Endodermal cell (in vitro differentiated cells): ENCODE results near the gene EPHA6. TPM values are rescaled to one million over a fixed set of nuclear protein-coding genes. Genes with fewer than 3 reads are reported as not detected.

Experiments
- DNase-seq: peaks from one replicate; pipeline ENCODE4 v3.0.0-alpha.2; 2017
- H3K27ac ChIP-seq: 2 replicates; pipeline ENCODE4 v1.5.1; 2013; ENCODE audit warnings: mild to moderate bottlenecking, low read depth, low read length, moderate library complexity
- H3K27me3 ChIP-seq: 2 replicates; pipeline ENCODE4 v1.6.1; 2013; ENCODE audit warnings: mild to moderate bottlenecking, low read length, moderate library complexity; ENCODE audit not compliant: insufficient read depth, control insufficient read depth, poor library complexity, severe bottlenecking
- H3K36me3 ChIP-seq: 2 replicates; pipeline ENCODE4 v1.7.0; 2013; ENCODE audit warnings: mild to moderate bottlenecking, low read length, moderate library complexity; ENCODE audit not compliant: control insufficient read depth, insufficient read depth
- H3K4me1 ChIP-seq: one replicate; pipeline ENCODE4 v1.7.0; 2013; ENCODE audit warnings: low read length; ENCODE audit not compliant: control insufficient read depth, insufficient read depth
- H3K4me3 ChIP-seq: 2 replicates; pipeline ENCODE4 v1.5.1; 2013; ENCODE audit warnings: mild to moderate bottlenecking, low read length, moderate library complexity
- H3K9ac ChIP-seq: 2 replicates; pipeline ENCODE4 v1.6.1; 2013; ENCODE audit warnings: mild to moderate bottlenecking, low read length, moderate library complexity; ENCODE audit not compliant: poor library complexity, severe bottlenecking; ENCODE audit errors: extremely low read depth
- H3K9me3 ChIP-seq: 2 replicates; pipeline ENCODE4 v1.6.1; 2013; ENCODE audit warnings: mild to moderate bottlenecking, low read length, moderate library complexity; ENCODE audit not compliant: control insufficient read depth
- H3K27ac Mint-ChIP-seq: 2 replicates; pipeline ENCODE4 v1.8.0; 2020; ENCODE audit warnings: mixed read lengths
- H3K27me3 Mint-ChIP-seq: 2 replicates; pipeline ENCODE4 v1.8.0; 2021; ENCODE audit warnings: mild to moderate bottlenecking, mixed read lengths; ENCODE audit not compliant: insufficient read depth
- H3K36me3 Mint-ChIP-seq: 2 replicates; pipeline ENCODE4 v1.8.0; 2020; ENCODE audit warnings: low read depth, mixed read lengths
- H3K4me1 Mint-ChIP-seq: 2 replicates; pipeline ENCODE4 v1.8.0; 2020; ENCODE audit warnings: mixed read lengths
- H3K4me3 Mint-ChIP-seq: 2 replicates; pipeline ENCODE4 v1.8.0; 2020; ENCODE audit warnings: mild to moderate bottlenecking, moderate library complexity, mixed read lengths
- H3K9me3 Mint-ChIP-seq: 2 replicates; pipeline ENCODE4 v1.8.0; 2020; ENCODE audit warnings: mild to moderate bottlenecking, mixed read lengths
- CTCF ChIP-seq: fragments of 200-600 bp; sonication (generic); conservative IDR thresholded peaks from 2 replicates; pipeline ENCODE4 v1.5.0; 2021; ENCODE audit warnings: antibody characterized with exemption, mild to moderate bottlenecking
- WGBS, 2 experiments: methylation state at CpG; one replicate each; pipeline versions ENCODE4 v1.1.5 to v1.1.7; 2013; ENCODE audit warnings: missing lambda C conversion rate in 2 of 2, mixed read lengths in 1 of 2; ENCODE audit not compliant: insufficient coverage in 1 of 2, insufficient read length in 1 of 2; 5-methylcytosine and 5-hydroxymethylcytosine counted together
- total RNA-seq, 2 donors: library from RNA; stranded (reverse); fragmentation: NEBNext Ultra II Directional in 1 of 2; extraction: Animal tissue kit (Norgen Biotek cat#: 25700) in 1 of 2; gene quantifications; 2 replicates in 1 of 2; 3 replicates in 1 of 2; pipeline ENCODE4 v1.2.1, GENCODE V29; 2021

The EPHA6 gene
- total RNA-seq, 2 donors from 2014 or later: 4.6 to 12.2 TPM

GRCh38 chr3:96863129-96863740 lies 48.8 kb downstream of the EPHA6 start:
- no peaks in the 10 kb centered on the region for H3K4me1 Mint-ChIP-seq
- H3K9me3 Mint-ChIP-seq: no peaks in the 10 kb centered on the region
- H3K4me3 ChIP-seq: no peak overlapping the region

GRCh38 chr3:96865605-96866004 lies 51.2 kb downstream of the EPHA6 start:
- Histone ChIP-seq H3K4me1 (no peaks in the 10 kb centered on the region), H3K36me3 (no peaks in the 10 kb centered on the region), H3K27me3 (no peaks in the 10 kb centered on the region), H3K4me3 (no peak overlapping the region), H3K9ac (no peak overlapping the region), H3K9me3 (no peaks in the 10 kb centered on the region), H3K27ac (no peak overlapping the region)
- Mint-ChIP-seq H3K4me3 (no peak overlapping the region), H3K36me3 (no peaks in the 10 kb centered on the region), H3K27ac (no peak overlapping the region), H3K9me3 (no peaks in the 10 kb centered on the region), H3K27me3 (no peaks in the 10 kb centered on the region), H3K4me1 (no peaks in the 10 kb centered on the region)
- 85% methylated on average over 2 of the region's 2 CpGs; no CpG with 5 or more reads in 1 of the 2 experiments for WGBS, 2 experiments
- no peak for TF ChIP-seq CTCF
- no peak for DNase-seq

More at GRCh38 chr3:96863129-96863740, 48.8 kb downstream of the EPHA6 start:
- Histone ChIP-seq H3K9ac (no peak overlapping the region), H3K9me3 (no peaks in the 10 kb centered on the region), H3K4me1 (no peaks in the 10 kb centered on the region), H3K27ac (no peak overlapping the region), H3K36me3 (no peaks in the 10 kb centered on the region), H3K27me3 (no peaks in the 10 kb centered on the region)
- Mint-ChIP-seq H3K27me3 (no peaks in the 10 kb centered on the region), H3K27ac (no peak overlapping the region), H3K36me3 (no peaks in the 10 kb centered on the region), H3K4me3 (no peak overlapping the region)
- TF ChIP-seq CTCF: peak; percentile 95
- DNase-seq: peak; percentile 60
- WGBS, 2 experiments: 0% methylated on average over 1 of the region's 1 CpG; no CpG with 5 or more reads in 1 of the 2 experiments

- H3K4me3 Mint-ChIP-seq: no peak overlapping the region
- Histone ChIP-seq H3K36me3 (no peaks in the 10 kb centered on the region), H3K4me3 (no peak overlapping the region), H3K9me3 (no peaks in the 10 kb centered on the region), H3K4me1 (no peaks in the 10 kb centered on the region), H3K27ac (no peak overlapping the region), H3K9ac (no peak overlapping the region), H3K27me3 (no peaks in the 10 kb centered on the region)
- no peak for TF ChIP-seq CTCF
- no peak for DNase-seq
- H3K36me3 Mint-ChIP-seq: no peaks in the 10 kb centered on the region
- no peaks in the 10 kb centered on the region for H3K27me3 Mint-ChIP-seq
- no peaks in the 10 kb centered on the region for H3K4me1 Mint-ChIP-seq
- WGBS, 2 experiments: 90 to 92% methylated on average over 2 of the region's 2 CpGs
- no peaks in the 10 kb centered on the region for H3K9me3 Mint-ChIP-seq
- peak overlapping the region; percentile 16 for H3K27ac Mint-ChIP-seq
Measured at GRCh38 chr3:96869316-96869715, 54.9 kb downstream of the EPHA6 start.
